Adrenal gland (tissue), 5 donors: ENCODE measurements around the gene ZDHHC7.

Experiments
- POLR2A ChIP-seq, 2 donors: fragments of 450-650 bp; IDR thresholded peaks; one replicate each; pipeline ENCODE4 v1.6.1; 2017; ENCODE audit warnings: antibody characterized with exemption in 2 of 2, mild to moderate bottlenecking in 2 of 2, moderate library complexity in 1 of 2
- TF ChIP-seq, protein P1 (sequence below), 6 experiments: fragments of 450-650 bp in 4 of 6; fragments of 200-600 bp in 2 of 6; sonication (generic) in 1 of 6; IDR thresholded peaks; 1 replicate in 5 of 6; 2 replicates in 1 of 6; pipeline versions ENCODE4 v1.5.1 to v1.8.0; 2016 to 2021; ENCODE audit warnings: antibody characterized with exemption in 6 of 6, mild to moderate bottlenecking in 2 of 6, moderate library complexity in 1 of 6
- donor health status: DM: no; HTN: no; CAD: no.

DNA sequence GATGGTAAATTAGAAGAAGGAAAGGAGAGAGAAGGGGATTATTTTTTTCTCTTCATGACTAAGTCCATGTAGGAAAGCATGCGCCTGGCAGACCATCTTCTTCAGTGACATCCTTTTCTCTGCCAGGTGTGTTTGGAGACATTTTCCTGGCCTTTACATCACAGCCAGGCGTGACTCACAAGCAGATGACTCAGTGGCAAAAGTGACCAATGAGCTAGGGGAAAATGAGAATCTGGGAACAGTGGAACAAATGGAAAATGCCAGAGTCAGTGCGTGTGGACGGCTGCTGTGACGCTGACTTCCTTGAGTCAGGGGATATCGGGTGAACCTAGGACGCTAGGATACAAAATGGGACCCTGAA lies 25.7 kb upstream of the ZDHHC7 start:
- peak in 1 of 2 donors; percentile 42 for TF ChIP-seq POLR2A (IDR thresholded peaks at IDR 0.05)
- TF ChIP-seq, protein P1, sequence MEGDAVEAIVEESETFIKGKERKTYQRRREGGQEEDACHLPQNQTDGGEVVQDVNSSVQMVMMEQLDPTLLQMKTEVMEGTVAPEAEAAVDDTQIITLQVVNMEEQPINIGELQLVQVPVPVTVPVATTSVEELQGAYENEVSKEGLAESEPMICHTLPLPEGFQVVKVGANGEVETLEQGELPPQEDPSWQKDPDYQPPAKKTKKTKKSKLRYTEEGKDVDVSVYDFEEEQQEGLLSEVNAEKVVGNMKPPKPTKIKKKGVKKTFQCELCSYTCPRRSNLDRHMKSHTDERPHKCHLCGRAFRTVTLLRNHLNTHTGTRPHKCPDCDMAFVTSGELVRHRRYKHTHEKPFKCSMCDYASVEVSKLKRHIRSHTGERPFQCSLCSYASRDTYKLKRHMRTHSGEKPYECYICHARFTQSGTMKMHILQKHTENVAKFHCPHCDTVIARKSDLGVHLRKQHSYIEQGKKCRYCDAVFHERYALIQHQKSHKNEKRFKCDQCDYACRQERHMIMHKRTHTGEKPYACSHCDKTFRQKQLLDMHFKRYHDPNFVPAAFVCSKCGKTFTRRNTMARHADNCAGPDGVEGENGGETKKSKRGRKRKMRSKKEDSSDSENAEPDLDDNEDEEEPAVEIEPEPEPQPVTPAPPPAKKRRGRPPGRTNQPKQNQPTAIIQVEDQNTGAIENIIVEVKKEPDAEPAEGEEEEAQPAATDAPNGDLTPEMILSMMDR (IDR thresholded peaks at IDR 0.05), result no peak
